Measurements from ENCODE around the gene INSM2. TPM values are rescaled to one million over a fixed set of nuclear protein-coding genes. Genes with fewer than 3 reads are reported as not detected.
A peak's percentile ranks its signal among the peaks of the same experiment; 100 is the strongest.

The INSM2 gene
- total and polyA plus RNA-seq, 2 of the 13 experiments (the other 11 are each of a cell fraction or from before 2014, with no cell fraction given), result not detected

DNA sequence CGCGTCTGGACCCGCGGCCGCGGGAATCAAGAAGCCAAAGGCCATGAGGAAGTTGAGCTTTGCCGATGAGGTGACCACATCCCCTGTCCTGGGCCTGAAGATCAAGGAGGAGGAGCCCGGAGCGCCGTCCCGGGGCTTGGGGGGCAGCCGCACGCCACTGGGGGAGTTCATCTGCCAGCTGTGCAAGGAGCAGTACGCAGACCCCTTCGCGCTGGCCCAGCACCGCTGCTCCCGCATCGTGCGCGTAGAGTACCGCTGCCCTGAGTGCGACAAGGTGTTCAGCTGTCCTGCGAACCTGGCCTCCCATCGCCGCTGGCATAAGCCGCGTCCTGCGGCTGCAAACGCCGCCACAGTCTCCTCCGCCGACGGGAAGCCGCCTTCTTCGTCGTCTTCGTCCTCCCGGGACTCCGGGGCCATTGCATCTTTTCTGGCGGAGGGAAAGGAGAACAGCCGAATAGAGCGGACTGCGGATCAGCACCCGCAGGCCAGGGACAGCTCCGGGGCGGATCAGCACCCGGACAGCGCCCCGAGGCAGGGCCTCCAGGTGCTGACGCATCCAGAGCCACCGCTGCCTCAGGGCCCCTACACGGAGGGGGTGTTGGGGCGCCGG lies 1.0 kb downstream of the INSM2 start (continued):
- TF ChIP-seq, protein P1, sequence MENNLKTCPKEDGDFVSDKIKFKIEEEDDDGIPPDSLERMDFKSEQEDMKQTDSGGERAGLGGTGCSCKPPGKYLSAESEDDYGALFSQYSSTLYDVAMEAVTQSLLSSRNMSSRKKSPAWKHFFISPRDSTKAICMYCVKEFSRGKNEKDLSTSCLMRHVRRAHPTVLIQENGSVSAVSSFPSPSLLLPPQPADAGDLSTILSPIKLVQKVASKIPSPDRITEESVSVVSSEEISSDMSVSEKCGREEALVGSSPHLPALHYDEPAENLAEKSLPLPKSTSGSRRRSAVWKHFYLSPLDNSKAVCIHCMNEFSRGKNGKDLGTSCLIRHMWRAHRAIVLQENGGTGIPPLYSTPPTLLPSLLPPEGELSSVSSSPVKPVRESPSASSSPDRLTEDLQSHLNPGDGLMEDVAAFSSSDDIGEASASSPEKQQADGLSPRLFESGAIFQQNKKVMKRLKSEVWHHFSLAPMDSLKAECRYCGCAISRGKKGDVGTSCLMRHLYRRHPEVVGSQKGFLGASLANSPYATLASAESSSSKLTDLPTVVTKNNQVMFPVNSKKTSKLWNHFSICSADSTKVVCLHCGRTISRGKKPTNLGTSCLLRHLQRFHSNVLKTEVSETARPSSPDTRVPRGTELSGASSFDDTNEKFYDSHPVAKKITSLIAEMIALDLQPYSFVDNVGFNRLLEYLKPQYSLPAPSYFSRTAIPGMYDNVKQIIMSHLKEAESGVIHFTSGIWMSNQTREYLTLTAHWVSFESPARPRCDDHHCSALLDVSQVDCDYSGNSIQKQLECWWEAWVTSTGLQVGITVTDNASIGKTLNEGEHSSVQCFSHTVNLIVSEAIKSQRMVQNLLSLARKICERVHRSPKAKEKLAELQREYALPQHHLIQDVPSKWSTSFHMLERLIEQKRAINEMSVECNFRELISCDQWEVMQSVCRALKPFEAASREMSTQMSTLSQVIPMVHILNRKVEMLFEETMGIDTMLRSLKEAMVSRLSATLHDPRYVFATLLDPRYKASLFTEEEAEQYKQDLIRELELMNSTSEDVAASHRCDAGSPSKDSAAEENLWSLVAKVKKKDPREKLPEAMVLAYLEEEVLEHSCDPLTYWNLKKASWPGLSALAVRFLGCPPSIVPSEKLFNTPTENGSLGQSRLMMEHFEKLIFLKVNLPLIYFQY (CRISPR knock-in tag; IDR thresholded peaks at IDR 0.05; ENCODE audit: borderline replicate concordance), result peak; percentile 100
- peak; percentile 100 for TF ChIP-seq ETV5 (CRISPR knock-in tag; IDR thresholded peaks at IDR 0.05; ENCODE audit: borderline replicate concordance)
- TF ChIP-seq, protein P2, sequence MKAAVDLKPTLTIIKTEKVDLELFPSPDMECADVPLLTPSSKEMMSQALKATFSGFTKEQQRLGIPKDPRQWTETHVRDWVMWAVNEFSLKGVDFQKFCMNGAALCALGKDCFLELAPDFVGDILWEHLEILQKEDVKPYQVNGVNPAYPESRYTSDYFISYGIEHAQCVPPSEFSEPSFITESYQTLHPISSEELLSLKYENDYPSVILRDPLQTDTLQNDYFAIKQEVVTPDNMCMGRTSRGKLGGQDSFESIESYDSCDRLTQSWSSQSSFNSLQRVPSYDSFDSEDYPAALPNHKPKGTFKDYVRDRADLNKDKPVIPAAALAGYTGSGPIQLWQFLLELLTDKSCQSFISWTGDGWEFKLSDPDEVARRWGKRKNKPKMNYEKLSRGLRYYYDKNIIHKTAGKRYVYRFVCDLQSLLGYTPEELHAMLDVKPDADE (CRISPR knock-in tag; IDR thresholded peaks at IDR 0.05), result peak; percentile 100
- TF ChIP-seq, protein P3, sequence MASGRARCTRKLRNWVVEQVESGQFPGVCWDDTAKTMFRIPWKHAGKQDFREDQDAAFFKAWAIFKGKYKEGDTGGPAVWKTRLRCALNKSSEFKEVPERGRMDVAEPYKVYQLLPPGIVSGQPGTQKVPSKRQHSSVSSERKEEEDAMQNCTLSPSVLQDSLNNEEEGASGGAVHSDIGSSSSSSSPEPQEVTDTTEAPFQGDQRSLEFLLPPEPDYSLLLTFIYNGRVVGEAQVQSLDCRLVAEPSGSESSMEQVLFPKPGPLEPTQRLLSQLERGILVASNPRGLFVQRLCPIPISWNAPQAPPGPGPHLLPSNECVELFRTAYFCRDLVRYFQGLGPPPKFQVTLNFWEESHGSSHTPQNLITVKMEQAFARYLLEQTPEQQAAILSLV (CRISPR knock-in tag; IDR thresholded peaks at IDR 0.05; ENCODE audit: borderline replicate concordance), result peak; percentile 100
- TF ChIP-seq TRIM24 (CRISPR knock-in tag; IDR thresholded peaks at IDR 0.05), result 0 out of 2 replicates have a peak, but pooled peaks have one; percentile 78
- TF ChIP-seq ZMAT3 (CRISPR knock-in tag; conservative IDR thresholded peaks at IDR 0.05), result peak; percentile 100
- TF ChIP-seq, protein P4, sequence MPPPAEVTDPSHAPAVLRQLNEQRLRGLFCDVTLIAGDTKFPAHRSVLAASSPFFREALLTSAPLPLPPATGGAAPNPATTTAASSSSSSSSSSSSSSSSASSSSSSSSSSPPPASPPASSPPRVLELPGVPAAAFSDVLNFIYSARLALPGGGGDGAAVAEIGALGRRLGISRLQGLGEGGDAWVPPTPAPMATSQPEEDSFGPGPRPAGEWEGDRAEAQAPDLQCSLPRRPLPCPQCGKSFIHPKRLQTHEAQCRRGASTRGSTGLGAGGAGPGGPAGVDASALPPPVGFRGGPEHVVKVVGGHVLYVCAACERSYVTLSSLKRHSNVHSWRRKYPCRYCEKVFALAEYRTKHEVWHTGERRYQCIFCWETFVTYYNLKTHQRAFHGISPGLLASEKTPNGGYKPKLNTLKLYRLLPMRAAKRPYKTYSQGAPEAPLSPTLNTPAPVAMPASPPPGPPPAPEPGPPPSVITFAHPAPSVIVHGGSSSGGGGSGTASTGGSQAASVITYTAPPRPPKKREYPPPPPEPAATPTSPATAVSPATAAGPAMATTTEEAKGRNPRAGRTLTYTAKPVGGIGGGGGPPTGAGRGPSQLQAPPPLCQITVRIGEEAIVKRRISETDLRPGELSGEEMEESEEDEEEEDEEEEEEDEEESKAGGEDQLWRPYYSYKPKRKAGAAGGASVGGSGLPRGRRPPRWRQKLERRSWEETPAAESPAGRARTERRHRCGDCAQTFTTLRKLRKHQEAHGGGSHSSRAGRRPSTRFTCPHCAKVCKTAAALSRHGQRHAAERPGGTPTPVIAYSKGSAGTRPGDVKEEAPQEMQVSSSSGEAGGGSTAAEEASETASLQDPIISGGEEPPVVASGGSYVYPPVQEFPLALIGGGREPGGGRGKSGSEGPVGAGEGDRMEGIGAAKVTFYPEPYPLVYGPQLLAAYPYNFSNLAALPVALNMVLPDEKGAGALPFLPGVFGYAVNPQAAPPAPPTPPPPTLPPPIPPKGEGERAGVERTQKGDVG (CRISPR knock-in tag; IDR thresholded peaks at IDR 0.05; ENCODE audit: borderline replicate concordance), result peak; percentile 100
- TF ChIP-seq ZC3H13 (CRISPR knock-in tag; IDR thresholded peaks at IDR 0.05), result peak; percentile 100
- TF ChIP-seq NFYC (CRISPR knock-in tag; IDR thresholded peaks at IDR 0.05), result peak; percentile 84
- peak; percentile 27 for TF ChIP-seq TBL1XR1 (IDR thresholded peaks at IDR 0.05; ENCODE audit: borderline replicate concordance, low read length, partially characterized antibody)
- TF ChIP-seq ZNF569 (CRISPR knock-in tag; IDR thresholded peaks at IDR 0.05; ENCODE audit: borderline replicate concordance), result peak; percentile 100
- TF ChIP-seq, protein P5, sequence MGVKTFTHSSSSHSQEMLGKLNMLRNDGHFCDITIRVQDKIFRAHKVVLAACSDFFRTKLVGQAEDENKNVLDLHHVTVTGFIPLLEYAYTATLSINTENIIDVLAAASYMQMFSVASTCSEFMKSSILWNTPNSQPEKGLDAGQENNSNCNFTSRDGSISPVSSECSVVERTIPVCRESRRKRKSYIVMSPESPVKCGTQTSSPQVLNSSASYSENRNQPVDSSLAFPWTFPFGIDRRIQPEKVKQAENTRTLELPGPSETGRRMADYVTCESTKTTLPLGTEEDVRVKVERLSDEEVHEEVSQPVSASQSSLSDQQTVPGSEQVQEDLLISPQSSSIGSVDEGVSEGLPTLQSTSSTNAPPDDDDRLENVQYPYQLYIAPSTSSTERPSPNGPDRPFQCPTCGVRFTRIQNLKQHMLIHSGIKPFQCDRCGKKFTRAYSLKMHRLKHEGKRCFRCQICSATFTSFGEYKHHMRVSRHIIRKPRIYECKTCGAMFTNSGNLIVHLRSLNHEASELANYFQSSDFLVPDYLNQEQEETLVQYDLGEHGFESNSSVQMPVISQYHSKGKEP (CRISPR knock-in tag; IDR thresholded peaks at IDR 0.05), result peak; percentile 100
- TF ChIP-seq MED8 (CRISPR knock-in tag; IDR thresholded peaks at IDR 0.05; ENCODE audit: insufficient replicate concordance), result peak; percentile 99

Data from HepG2 (cell line).